SIG-M5 treated with dmso at 0.1 percent for 504 hours (cell line): ENCODE results near the gene POP4.
A peak's percentile ranks its signal among the peaks of the same experiment; 100 is the strongest.

Experiments
- DNase-seq: peaks from one replicate; lab custom pipeline; 2025; ENCODE audit not compliant: unreplicated experiment; lab: John Stamatoyannopoulos, UW

The POP4 gene

DNA sequence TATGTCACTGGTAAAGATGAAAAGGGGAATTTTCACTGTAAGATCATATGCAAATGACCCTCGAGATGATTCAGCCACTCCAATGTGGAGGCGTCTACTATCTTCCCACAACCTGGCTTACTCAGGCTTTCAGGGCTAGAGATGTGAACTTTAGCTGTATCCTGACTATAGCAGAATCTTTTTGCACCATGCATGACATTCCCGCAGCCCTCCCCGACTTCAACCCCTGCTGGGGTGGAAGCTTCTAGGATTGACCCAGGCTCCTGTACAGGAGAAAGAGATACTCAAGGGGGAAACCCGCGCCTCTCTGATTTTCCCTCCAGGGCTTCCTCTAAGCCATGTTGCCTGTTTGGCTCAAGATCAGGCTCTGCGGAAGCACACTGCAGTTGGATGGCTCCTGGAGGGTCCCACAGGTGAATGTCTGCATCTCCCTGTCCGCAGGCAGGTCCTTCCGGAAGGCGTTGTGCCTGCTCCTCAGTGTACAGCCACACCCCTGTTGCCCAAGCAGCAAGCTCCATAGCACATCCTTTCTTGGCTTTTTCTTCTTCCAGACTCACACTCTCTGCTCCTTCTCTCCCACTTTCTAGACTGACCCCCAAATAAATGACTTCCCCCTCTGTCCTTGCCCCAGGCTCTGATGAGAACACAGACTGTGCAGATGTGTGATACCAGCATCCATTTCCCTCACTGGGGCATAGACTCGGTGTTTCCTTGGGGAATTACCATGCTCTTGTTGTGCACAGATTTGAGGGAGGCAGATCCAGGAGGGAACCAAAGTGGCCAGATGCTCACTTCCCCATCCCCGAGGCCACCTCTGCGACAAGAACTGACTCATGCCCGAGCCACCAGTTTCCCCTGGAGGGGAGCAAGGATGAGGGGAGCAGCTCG is 29.1 kb upstream of the POP4 start:
- no peak for DNase-seq

DNA sequence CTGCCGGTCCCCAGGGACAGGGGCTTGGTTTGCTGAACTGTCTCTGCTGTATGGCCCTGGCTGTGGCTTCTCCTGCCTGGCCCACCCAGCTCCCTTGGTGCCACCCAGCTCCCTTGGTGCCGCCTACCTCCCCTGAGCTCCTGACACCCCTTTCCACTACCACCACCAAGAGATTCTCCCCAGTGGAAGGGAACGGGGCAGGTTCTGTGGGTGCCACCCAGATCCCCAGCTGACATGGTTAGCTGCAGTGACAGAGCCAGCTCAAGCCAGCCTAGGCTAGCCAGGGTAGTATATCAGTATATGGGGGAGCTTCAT is 28.5 kb upstream of the POP4 start:
- DNase-seq, result no peak

DNA sequence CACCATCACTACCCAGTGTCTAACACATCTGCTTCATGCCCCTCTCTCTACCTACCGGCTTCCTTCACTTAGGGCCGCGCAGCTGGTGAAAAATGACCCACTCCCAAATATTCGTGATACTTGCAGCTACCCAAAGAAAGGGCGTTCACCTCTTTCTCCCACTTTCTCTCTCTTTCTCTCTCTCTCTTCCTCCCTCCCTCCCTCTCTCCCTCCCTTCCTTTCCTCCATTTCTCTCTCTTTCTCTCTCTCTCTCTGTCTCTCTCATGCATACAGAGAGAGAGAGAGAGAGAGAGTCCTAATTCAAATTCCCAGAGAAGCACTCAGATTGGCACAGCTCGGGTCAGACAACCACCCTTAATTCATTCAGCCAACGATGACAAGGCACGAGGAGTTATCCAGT is 27.7 kb upstream of the POP4 start:
- DNase-seq, result no peak

DNA sequence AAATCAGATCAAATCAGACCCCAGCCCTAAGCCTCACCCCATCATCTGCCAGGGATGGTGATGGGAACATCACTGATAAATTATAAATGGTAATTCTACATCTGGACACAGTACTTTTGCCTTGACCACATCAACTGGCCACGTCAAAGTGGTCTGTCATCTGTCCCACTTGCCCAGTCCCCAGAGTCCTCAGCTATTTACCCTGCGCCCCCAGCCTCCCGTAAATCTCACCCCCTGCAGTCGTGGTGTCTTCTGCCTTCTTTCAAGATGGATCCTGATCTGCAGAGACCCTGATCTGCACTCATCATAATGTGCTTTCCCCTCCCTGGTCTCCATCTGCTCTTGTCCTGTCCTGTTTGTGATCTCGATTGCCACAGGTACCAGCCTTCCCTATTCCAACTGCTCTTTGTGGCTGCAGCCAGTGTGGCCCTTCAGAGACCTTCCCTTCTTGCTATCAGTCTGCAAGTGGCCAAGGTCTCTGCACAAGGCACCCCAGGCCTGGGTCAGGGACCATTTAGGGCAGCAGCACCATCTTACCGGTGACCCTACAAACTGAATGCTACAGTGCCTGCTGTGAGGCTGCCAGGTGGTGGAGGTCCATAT is 26.7 kb upstream of the POP4 start:
- no peak for DNase-seq

DNA sequence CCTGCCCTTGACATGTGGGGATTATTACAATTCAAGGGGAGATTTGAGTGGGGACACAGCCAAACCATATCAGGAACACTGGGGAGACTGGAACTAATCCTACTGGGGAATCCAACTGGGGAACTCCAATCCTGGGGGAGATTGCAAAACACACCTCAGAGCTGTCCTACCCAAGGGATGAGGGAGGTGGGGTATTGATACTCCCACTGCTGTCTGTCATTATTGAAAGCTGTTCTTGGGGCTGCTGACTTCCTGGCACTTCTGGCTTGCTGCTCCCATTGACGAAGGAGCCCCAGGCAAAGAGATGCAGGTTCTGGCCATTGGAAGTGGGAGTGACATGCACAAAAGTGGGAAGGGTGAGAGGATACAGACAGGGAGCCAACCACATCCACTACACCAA is 24.7 kb upstream of the POP4 start:
- no peak for DNase-seq

DNA sequence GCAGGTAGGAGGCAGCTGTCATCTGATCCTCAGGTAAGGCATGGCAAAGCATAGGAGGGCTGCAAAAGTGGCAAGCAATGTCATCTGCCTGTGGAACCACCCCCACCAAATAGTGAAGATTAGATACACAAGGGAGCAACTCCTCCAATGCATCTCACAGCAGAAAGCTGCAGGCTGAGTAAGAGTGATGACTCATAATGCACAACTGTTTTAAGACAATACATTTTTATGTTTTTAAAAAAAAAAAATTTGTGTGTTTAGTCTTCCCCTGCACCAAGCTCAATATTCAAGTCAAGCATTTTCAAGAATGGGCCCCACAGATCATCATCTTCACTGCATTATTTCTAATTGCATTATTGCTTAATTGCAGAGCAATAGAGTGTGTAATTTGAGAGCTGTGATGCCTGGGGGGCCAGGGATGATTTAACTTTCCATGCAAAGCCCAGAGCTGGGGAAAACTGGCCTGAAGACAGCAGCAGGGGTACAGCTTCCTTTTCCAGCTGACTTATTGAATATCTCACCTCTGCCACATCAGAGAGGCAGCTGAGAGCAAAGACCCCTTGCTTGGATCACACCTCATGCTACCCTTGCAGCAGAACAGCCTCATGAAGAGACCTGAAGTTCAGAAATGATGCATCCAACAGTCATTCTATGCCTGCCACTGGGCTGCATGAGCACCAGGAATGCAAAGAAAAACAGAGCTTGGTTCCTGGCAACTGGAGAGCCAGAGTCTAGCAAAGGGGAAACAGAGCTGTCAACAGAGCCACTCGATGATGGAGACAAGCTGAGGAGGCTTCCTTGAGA is 22.7 kb upstream of the POP4 start:
- DNase-seq, result no peak

DNA sequence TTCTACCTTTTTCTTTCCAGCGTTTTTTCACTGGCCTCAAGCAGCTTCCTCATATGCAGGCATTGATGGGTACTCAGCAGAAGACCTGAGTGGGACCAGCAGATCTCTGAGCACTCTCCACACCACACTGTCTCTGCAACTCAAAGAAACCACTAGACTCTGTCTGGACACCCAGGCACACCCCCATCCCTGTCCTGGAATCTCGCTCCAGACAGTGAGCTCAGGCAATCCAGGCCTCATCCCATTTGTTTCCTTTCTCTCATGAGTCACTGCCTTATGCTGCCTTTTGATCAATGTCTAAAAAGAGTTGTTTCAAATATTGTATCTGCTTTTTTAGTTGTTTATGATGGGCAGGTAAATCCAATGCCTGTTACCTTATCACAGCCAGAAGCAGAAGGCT is 19.7 kb upstream of the POP4 start:
- no peak for DNase-seq

DNA sequence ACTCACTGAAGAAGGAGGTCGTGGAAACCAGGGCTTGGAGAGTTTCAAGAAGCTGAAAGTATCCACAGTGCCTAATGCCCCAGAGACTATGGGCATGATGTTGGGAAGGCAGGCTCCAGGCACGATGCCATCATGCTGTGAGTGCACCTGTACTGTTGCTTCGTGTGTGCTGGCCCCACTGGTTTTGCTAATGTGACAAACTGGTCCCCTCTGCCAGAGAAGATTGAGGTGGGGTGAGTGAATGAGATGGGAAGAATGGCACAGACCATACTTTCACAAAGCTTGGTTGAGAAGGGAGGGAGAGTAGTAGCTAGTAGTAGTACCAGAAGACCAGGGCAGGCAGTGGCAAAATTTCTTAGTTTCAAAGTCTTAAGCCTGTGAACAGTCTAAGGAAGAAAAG is 19.0 kb upstream of the POP4 start:
- no peak for DNase-seq

DNA sequence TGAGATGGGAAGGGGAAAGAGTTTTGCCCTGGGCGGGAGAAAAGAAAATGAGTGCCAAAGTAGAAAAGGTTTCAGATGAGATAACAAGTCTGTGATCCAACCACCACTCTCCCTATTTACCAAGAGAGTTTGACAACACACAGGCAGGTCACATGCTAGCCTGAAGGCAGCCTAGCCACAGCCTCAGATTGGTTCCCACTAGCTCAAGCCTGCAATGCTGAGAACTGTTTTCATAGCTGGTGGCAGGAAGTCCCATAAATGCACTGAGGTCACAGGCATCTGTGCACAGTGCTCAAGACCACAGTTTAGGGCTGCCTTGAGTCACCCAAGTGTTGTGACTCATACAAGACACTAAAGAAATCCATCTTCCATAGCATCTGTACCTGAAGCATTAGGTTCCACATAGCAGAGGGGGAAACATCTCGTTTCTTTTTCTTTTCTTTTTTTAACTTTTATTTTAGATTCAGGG is 18.5 kb upstream of the POP4 start:
- DNase-seq, result peak; percentile 25

DNA sequence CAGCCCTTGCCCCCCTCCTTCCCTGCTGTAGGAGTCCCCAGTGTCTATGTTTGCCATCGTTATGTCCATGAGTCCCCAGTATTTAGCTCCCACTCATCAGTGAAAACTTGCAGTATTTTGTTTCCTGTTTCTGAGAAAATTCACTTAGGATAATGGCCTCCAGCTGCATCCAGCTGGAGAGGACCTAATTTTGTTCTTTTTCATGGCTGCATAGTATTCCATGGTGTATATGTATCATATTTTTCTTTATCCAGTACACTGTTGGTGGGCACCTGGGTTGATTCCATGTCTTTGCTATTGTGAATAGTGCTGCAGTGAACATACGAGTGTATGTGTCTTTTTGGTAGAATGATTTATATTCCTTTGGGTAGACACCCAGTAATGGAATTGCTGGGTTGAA is 18.0 kb upstream of the POP4 start:
- DNase-seq, result no peak

DNA sequence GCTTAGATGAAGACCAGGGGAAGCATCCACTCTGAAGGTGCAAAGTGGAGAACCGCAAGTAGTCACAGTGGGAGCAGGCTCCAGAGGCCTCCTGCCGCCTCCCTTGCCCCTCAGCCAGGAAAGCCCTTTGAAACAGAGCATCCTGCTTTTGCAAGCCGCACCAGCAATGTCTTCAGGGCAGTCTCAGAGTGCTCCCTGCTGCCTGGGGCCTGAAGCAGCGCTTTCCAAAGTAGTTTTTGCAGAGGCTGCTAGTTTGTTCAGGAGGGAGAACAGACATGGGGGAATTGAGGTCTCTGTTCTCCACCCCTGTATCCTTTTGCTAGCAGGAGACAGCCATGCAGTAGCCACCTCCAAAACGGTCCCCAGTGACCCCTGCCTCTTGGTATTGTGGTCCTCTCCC is 15.8 kb upstream of the POP4 start:
- DNase-seq, result no peak

DNA sequence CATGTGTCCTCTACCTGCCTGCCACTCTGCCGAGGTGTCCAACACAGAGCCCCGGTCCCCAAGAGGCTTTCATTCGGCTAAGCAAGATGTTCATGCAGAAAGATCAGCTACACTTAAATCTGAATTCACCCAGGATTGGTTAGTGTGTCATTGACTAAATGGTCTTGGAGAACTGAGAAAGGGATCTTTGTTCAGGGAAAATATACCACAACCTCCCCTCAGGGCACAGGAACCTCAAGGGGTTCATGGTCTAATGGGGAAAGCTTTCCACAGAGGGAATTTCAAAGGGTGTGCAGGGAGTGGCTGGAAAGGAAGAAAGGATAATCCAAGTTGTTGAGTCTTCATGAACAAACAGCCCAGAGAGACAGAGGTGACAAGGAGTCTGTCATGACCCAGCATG is 14.4 kb upstream of the POP4 start:
- no peak for DNase-seq

DNA sequence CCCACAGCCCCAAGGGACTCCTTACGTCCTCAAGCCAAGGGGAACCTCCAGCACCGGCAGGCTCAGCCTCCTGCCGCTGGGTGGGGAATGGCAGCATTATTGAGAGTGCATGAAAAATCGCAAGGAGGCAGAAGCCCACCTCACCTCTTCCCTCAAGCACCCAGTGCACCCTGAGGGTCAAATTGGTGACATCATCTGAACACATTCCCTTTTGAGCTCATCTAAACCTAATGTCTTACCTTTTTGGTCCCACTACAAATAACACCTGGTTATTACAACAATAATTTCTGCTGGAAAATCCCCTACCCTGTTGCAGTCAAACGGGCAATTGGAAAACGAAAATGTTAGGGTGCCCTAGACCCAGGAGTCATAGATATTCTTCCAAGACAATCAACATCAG is 12.2 kb upstream of the POP4 start:
- no peak for DNase-seq

DNA sequence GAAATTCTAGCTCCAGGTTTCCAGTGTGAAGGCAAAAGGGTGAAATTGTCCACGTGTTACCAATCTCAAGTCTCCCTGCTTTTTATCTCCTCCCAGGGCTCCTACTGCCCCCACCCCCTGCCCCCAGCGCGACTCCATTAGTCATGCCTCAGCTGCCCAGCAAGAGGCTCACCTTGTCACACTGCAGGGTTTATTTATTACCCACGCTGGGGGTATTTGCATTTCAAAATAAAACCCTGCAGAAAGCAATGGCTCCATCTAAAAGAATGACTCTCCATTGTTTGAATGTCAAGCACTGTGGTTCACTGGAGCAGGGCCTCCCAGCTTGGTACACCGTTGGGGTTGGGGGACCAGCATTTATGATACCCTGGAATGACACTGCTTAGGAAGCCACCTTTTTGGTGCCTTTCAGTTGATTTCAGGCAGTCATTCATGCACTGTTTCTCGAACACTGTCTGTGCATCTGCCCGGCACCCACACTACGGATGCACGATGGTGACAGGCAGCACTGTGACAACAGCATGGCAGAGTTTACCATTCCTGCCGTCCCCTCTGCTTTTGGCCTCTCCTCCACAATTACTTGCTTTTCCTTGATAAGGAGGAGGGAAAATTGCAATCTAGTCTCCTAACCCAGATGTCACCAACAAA is 9.9 kb upstream of the POP4 start:
- no peak for DNase-seq

DNA sequence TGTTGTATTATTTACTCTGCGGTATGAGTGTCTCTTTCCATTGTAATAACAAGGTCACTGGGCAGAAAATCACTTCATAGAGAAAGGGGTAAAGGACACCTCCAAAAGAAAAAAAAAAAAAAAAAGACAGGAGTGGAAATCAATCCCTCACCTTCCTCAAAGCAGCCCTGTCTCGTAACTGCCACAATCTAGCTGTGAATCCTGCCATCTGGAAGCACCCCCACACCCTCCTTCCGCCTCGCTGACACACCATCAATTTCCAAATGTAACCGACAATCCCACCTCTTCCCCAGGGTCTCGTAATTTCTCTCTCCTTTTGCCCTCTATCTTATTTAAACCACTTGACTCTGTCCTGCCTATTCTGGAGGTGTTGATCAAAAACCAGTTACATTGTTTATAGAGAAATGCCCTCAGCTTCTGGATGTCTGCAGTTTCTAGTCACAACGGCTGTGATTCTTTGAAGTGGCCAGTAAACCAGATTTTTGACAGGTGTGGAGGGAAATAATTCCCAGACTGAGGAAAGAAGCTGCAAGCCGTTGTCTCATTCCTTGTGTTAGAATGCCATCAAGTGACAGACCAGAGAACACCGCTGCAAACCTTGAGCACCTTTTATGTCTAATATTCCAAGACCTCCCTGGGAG is 9.1 kb upstream of the POP4 start:
- peak; percentile 9 for DNase-seq

DNA sequence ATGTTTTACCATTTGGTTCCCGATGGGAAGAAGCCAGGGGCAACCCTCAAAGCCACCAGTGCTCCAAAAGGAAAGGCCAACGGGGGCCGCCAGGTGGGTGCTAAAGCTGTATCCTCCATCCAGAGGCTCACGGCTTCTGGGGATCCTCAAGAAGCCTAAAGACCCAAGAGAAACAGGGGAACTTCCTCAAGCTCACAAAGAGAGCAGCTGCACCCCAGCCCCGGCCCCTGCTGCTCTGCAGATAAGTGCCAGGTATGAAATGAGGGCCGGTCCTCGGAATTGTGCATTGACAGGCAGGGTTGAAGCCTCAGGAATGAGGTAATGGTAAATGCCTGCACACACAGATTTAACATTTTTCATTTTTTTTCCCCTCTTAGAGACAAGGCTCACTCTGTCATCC is 8.0 kb upstream of the POP4 start:
- DNase-seq, result no peak

DNA sequence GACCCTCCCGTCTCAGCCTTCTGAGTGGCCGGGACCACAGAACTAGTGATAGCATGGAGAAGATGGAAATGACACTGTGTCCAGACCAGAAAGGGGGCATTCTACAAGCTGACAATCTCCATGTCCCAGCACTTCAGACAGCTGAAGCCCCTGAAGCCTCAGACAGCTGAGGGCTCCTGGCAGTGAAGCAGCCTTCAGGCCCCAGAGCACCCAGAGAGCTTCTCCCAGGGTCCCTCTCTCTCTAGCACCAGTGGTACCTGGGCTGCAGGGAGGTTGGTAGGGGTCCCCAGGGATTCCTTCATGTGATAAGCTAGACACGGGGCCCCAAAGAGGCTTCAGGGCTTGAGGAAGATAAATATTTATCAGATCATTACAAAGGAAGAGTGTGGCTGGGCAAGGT is 7.6 kb upstream of the POP4 start:
- no peak for DNase-seq

DNA sequence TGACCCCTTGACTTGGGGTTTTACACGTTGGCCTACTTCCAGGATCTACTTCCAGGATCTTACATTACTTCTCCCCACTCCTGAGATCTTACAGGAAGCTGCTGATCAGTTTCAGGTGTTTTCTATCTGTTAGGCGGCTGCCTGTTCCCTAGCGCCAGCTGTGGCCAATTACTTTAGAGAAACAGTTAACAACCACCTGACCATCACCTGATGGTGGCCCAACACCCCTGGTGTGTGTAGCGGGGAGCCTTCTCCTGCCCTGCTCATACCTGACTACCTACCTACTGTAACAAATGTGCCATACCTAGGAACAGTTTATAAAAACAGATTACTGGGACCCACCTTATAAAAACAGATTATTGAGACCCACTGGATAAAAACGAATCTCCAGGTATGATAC is 2.8 kb upstream of the POP4 start:
- DNase-seq, result no peak

DNA sequence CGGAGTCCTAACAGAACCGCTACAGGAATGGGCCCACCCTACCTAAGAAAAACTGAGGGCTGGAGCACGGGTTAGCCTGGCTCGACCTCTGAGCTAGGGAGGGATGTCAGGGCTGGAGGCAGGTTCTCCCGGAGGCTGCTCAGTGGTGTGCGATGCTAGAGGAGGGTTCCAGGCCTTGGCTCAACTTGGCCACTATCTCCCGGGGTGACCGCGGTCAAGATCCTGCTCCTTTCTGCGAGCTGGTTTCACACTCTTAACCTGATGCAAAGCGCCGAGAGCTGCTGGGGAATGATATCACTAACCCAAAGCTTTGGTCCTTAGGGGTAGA is 301 bp downstream of the POP4 start:
- DNase-seq, result no peak

DNA sequence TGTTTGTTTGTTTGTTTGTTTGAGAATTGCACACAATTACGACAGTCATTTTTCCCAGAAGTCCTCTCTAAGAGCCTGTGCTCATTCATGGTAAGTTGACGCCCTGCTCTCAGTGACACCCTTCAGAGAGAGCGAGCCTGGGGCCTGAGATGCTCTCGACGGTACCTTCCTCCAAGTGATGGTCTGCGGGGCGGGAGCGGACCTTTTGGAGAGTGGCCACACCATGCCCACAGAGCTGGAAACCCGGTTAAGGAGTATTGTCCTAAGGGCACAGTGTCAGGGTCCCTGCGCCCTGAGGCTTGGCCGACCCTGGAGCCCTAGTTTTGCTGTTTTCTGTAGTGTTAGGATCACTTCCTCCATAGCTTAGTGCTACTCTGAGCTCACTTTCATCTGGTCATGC is 3.6 kb downstream of the POP4 start:
- DNase-seq, result no peak

DNA sequence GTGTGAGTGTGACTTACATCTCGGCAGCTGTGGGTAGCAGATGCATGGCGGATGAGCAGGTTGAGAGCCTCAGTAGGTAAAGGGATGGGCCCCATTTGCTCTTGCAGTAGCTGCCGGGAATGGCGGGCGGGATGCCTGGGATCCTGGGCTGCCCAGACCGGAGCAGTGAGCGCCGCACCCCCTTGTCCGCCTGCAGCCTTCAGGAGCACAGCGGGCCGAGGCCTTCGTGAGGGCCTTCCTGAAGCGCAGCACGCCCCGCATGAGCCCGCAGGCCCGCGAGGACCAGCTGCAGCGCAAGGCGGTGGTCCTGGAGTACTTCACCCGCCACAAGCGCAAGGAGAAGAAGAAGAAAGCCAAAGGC is 4.1 kb downstream of the POP4 start:
- DNase-seq, result no peak
